GM21447 (cell line): ENCODE results near the gene B3GAT1.
"Not testable (repeated sequence)": the region's sequence is repeated elsewhere in the genome, so short reads cannot be mapped to it uniquely, and the experiment has no call there.

ENCODE experiments used
- ATAC-seq: cut with Tn5 transposase; IDR thresholded peaks from one replicate; pipeline ENCODE4 v1.9.1; 2021; ENCODE audit not compliant: unreplicated experiment

B3GAT1 gene

DNA sequence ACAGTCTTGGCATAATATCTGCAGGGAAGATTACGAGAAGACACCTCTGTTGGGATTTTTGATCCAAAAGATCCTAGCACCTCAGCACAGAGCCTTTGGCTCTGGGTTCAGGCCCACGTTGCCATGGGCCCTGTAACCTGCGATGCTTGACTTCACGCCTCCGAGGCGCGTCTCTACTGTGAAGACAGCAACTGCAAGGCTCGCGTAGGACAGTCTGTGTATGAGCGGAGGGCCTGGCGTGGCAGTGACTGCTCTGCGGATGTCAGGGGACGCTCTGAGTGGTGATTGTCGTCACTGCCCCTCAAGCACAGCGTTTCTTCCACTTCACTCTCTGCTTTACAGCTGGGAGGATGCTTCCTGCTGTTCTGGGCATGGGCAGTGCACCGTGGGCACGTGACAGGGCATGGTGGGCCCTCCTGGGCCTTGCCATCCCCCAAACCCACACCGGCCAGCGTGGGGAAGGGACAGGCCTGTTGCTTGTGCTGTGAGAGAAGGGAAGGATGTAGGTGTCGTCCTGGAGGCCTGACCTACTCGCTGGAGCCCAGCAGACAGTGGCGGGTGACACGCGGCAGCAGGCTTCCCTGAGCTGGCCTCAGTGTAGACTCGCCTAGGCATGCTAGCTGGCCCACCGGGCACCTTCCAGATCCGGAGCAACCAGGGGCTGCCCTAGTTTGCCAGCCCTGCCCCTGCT, 53.7 kb downstream of the B3GAT1 start:
- no peak for ATAC-seq

GRCh38 chr11:134357545-134357839, 54.5 kb downstream of the B3GAT1 start:
- ATAC-seq, result no peak

GRCh38 chr11:134356656-134357544, 55.1 kb downstream of the B3GAT1 start:
- ATAC-seq, result no peak

GRCh38 chr11:134355656-134356055, 56.4 kb downstream of the B3GAT1 start:
- no peak for ATAC-seq

- ATAC-seq, result no peak
These were observed 56.9 kb downstream of the B3GAT1 start for GRCh38 chr11:134355136-134355535.

- ATAC-seq, result no peak
These were observed 59.9 kb downstream of the B3GAT1 start for GRCh38 chr11:134352111-134352510.

- no peak for ATAC-seq
These were observed 61.7 kb downstream of the B3GAT1 start for GRCh38 chr11:134350381-134350780.

GRCh38 chr11:134349802-134350355, 62.2 kb downstream of the B3GAT1 start:
- no peak for ATAC-seq

DNA sequence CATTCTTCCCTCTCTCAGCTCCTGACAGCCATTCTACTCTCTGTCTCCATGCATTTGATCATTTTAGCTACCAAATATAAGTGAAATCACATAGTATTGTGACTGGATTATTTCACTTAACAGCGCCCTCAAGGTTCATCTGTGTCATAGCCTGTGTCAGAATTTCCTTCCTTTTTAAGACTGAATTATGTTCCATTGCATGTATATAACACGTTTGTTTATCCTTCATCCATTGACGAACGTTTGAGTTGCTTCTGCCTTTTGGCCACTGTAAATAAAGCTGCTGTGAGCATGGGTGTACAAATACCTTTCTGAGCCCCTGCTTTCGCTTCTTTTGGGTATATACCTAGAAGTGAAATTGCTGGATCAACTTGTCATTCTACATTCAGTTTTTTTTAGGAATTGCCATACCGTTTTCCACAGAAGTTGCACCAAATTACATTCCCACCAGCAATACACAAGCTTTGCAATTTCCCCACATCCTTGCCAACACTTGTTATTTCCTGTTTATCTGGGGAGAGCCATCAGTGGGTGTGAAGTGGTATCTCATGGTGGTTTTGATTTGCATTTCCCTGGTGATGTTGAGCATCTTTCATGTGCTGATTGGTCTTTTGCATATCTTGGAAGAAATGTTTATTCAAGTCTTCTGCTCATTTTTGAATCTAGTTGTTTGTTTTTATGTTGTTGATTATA, 62.8 kb downstream of the B3GAT1 start:
- ATAC-seq, result no peak

- no peak for ATAC-seq
These were observed 64.6 kb downstream of the B3GAT1 start for GRCh38 chr11:134347441-134347840.

DNA sequence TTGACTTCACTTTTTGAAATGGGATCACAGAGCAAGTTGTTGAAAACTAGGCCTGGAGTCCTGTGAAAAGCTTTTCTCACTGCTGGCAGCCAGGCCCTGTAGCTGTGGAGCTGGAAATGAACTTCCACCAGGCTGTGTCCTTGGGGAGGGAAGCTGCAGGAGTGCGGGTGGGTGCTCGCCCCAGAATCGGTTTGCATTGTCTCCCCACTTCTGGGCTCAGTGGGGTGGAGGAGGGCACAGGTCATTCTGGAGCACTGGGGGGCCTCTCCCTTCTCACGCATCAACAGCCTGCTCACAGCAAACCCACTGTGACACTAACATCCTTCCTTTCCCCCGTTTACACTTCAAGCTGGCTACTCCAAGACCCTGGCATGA, 65.1 kb downstream of the B3GAT1 start:
- no peak for ATAC-seq

DNA sequence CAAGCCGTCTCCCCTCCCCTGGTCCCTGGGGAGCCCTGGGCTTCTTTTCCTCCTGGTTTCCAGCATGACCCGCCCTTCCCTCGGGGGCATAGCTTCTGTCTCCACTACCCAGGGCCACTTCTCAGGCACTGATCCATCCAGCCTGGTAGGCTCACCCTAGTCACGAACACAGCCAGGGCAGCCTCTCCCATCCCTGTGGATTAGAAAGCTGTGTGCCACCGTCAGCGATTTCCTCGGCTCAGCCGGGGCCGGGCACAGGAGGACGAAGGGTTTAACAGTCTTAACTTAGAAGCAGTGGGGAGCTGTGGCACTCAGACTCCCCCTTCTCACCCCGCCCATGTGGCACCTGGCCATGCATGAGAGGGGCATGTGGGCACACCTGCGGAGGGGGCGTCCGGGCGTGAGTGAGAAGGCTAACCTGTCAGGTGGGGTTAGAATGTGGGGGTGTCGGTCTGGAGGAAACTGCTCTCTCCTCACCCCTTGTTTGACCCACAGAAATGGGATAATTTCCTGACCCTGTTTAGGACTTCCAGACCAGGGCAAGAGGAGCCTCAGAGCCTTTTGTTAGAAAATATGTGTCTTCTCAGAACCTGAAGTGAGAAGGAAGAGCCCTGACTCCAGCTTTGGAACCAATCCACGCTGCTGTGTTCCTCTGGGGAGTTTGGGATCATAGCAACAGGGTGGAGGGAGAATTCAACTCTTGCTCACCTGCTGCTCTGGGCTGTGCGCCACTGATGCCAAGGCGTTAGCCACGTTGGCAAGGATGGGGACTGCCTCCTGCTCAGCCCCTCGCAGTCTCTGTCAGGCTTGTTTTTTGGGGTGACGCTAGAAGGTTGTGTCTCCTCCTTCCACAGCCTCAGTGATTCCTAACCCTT, 65.7 kb downstream of the B3GAT1 start:
- no peak for ATAC-seq

GRCh38 chr11:134345237-134345550, 66.8 kb downstream of the B3GAT1 start:
- ATAC-seq, result no peak

DNA sequence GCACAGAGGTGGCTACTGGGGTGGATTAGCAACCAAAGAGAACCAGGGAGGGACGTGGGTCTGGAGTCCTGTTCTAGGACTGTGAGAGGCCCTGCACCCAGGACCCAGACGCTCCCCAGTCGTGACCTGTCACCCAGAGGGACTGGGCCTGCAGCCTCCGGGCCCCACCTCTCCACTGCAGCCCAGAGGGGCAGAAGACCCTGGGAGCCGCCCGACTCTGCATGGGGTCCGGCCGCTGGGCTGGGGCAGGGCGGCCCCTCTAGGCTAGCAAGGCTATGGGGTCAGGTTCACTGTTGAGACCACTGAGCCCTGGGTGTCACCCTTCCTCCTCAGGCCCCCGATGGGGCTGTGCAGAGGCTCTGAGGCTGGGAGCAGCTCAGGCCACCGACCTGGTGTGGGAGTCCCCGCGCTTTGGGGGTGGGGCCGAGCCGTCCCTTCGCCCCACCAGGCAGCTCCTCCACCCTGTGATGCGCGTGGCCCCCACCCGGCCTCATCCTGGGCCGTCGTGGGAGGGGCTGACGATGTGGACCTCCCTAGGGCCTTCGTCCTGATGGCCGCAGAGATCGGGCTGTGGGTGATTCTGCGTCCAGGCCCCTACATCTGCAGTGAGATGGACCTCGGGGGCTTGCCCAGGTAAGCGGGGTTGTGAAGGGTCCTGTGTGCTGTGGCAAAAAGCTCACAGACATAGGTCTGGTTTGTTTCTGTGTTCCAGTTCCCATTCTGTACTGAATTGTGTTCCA, 67.4 kb downstream of the B3GAT1 start:
- not testable (repeated sequence) for ATAC-seq

GRCh38 chr11:134343646-134344045, 68.4 kb downstream of the B3GAT1 start:
- ATAC-seq, result no peak

DNA sequence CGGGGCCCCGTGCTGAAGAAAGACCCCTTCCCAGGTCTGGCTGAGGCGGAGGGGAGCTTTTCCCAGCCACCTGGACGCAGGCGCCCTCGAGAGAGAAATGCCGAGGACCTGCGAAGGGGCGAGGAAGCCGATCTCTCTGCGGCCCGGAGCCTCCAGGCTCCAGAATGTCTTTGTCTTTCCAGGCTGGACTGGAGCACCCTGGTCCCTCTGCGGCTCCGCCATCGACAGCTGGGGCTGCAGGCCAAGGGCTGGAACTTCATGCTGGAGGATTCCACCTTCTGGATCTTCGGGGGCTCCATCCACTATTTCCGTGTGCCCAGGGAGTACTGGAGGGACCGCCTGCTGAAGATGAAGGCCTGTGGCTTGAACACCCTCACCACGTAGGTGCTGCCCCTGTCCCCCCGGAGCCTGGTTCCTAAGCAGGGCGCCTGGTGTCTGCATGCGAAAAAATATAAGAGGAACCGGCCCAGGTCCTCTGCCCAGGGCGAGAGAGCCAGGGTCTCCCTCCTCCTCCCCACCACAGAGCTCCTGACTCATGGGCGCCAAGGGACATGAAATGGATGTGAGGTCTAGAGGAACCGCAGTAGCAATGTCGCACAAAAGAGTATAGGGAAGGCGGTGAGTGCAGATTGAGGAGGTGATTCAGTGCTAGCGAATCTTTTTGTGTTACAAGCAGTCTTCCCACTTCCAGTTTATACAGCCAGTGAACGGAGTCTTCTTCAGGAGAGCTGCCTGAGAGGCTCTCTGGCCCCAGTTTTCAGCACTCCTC, 69.3 kb downstream of the B3GAT1 start:
- no peak for ATAC-seq

DNA sequence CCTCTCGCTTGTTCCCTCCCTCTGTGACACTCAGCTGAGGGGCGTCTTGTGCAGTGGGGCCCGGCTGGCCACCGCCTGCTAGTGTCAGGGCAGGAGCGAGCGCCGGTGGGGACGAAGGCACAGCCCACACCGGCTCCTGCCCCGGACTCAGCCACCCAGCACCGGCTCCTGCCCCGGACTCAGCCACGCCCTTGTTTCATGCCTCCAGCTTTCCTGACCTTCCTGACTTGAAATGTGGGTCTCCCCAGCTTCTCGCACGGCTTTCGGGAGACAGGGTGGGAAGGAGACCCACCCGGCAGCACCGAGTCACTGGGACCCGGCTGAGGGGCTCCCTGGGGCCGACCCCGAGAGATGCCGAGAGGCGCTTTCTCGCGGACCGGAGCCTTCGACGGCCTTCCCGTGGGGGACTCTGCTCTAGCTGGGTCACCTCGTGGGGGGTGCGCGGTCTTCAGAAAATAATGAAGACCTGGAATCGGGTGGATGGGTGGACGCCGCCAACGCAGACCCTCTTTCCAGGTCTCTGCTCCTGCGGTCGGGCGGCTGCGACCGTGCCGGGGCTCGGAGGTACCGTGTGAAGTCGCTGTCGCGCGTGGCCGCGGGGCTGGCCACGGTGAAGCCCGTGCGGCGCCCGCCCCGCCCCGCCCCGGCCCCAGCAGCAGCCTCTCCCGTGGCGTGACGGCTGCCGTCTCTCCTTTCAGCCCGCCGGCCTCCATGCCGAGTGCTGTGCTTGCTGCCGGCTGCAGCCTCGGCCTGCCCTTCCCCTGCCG, 70.1 kb downstream of the B3GAT1 start:
- no peak for ATAC-seq

DNA sequence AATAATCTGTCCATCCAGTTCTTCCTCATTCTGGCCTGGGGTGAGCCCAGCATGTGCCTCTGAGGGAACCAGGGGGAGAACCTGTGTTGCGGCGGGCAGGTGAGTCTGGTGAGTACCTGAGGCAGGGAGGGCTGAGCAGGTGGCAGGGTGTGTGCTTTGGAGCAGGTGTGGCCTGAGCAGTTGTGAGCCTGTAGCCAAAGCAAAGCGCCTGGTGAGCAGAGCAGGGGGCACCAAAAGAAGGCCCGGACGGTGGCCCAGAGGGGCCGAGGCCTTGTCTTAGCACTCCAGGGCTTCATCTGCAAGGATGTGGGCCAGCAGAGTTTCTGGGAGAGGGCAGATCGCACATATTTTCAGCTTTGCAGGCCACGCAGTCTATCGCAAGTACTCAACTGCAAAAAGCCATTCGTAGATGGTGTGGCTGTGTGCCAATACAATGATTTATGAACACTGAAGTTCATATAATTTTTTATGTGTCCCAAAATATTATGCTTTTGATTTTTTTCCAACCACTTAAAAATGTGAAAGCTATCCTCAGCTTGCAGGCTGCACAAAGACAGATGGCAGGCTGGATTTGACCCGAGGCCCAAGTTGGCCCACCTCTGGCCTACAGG, 71.6 kb downstream of the B3GAT1 start:
- ATAC-seq, result no peak
